Glutamatergic neuron (in vitro differentiated cells): ENCODE data around the gene SPATA31C1. TPM values are rescaled to one million over a fixed set of nuclear protein-coding genes. Genes with fewer than 3 reads are reported as not detected.

Experiments
- DNase-seq: peaks from one replicate; pipeline ENCODE4 v3.0.0; 2022
- H3K27ac Mint-ChIP-seq: one replicate; pipeline ENCODE4 v1.8.0; 2020; ENCODE audit warnings: mild to moderate bottlenecking, mixed read lengths, inconsistent platforms; ENCODE audit not compliant: unreplicated experiment
- H3K27me3 Mint-ChIP-seq: one replicate; pipeline ENCODE4 v1.8.0; 2020; ENCODE audit warnings: mild to moderate bottlenecking, moderate library complexity, mixed read lengths, inconsistent platforms; ENCODE audit not compliant: unreplicated experiment
- H3K36me3 Mint-ChIP-seq: one replicate; pipeline ENCODE4 v1.8.0; 2020; ENCODE audit warnings: mild to moderate bottlenecking, mixed read lengths, inconsistent platforms; ENCODE audit not compliant: unreplicated experiment
- H3K4me1 Mint-ChIP-seq: one replicate; pipeline ENCODE4 v1.8.0; 2020; ENCODE audit warnings: mild to moderate bottlenecking, low read depth, mixed read lengths, inconsistent platforms; ENCODE audit not compliant: unreplicated experiment
- H3K4me3 Mint-ChIP-seq: one replicate; pipeline ENCODE4 v1.8.0; 2020; ENCODE audit warnings: mild to moderate bottlenecking, mixed read lengths, inconsistent platforms; ENCODE audit not compliant: unreplicated experiment
- H3K9me3 Mint-ChIP-seq: one replicate; pipeline ENCODE4 v1.8.0; 2020; ENCODE audit warnings: mild to moderate bottlenecking, moderate library complexity, mixed read lengths, inconsistent platforms; ENCODE audit not compliant: unreplicated experiment
- CTCF ChIP-seq: fragments of 200-600 bp; sonication (generic); IDR thresholded peaks from one replicate; pipeline ENCODE4 v1.5.0; 2021; ENCODE audit not compliant: partially characterized antibody, unreplicated experiment
- total RNA-seq: library from RNA; stranded (reverse); fragmentation: NEBNext Ultra II Directional; extraction: Animal tissue kit (Norgen Biotek cat#: 25700); gene quantifications from one replicate; pipeline ENCODE4 v1.2.1, GENCODE V29; 2021; ENCODE audit not compliant: unreplicated experiment

SPATA31C1 gene
- total RNA-seq, 1 donor from 2014 or later, result not detected

- no peaks in the 10 kb centered on the region for H3K36me3 Mint-ChIP-seq
- H3K27ac Mint-ChIP-seq, result peak overlapping the region; percentile 12
- peaks cover 7% of the 10 kb centered on the region for H3K9me3 Mint-ChIP-seq
Measured at GRCh38 chr9:87885484-87886189, 32.1 kb upstream of the SPATA31C1 start.

GRCh38 chr9:87886210-87886932, 31.4 kb upstream of the SPATA31C1 start:
- H3K9me3 Mint-ChIP-seq, result peaks cover 7% of the 10 kb centered on the region
- no peak overlapping the region for H3K27ac Mint-ChIP-seq
- TF ChIP-seq CTCF, result no peak
- H3K4me3 Mint-ChIP-seq, result no peak overlapping the region
- no peak for DNase-seq
- H3K4me1 Mint-ChIP-seq, result peaks cover 8% of the 10 kb centered on the region
- no peaks in the 10 kb centered on the region for H3K36me3 Mint-ChIP-seq
- peaks cover 6% of the 10 kb centered on the region for H3K27me3 Mint-ChIP-seq

More at GRCh38 chr9:87885484-87886189, 32.1 kb upstream of the SPATA31C1 start:
- Mint-ChIP-seq H3K4me1 (peaks cover 7% of the 10 kb centered on the region), H3K4me3 (no peak overlapping the region), H3K27me3 (peaks cover 6% of the 10 kb centered on the region)
- TF ChIP-seq CTCF, result no peak
- no peak for DNase-seq

GRCh38 chr9:87886933-87887505, 30.7 kb upstream of the SPATA31C1 start:
- Mint-ChIP-seq H3K27me3 (peaks cover 6% of the 10 kb centered on the region), H3K4me1 (peaks cover 8% of the 10 kb centered on the region), H3K36me3 (no peaks in the 10 kb centered on the region), H3K9me3 (peaks cover 7% of the 10 kb centered on the region), H3K4me3 (no peak overlapping the region), H3K27ac (no peak overlapping the region)
- no peak for TF ChIP-seq CTCF
- DNase-seq, result no peak

- TF ChIP-seq CTCF, result no peak
Measured at GRCh38 chr9:87887661-87888480, 29.9 kb upstream of the SPATA31C1 start.

More at GRCh38 chr9:87887661-87888480, 29.9 kb upstream of the SPATA31C1 start:
- Mint-ChIP-seq H3K27ac (no peak overlapping the region), H3K36me3 (no peaks in the 10 kb centered on the region), H3K4me3 (no peak overlapping the region), H3K27me3 (peaks cover 3% of the 10 kb centered on the region), H3K9me3 (peaks cover 5% of the 10 kb centered on the region), H3K4me1 (peaks cover 7% of the 10 kb centered on the region)
- DNase-seq, result no peak
